ENCODE measurements around the gene GADD45B. TPM values are rescaled to one million over a fixed set of nuclear protein-coding genes. Genes with fewer than 3 reads are reported as not detected.

Gene GADD45B
- total RNA-seq, 1 donor from 2014 or later: 31.1 TPM

GRCh38 chr19:2441096-2441752 is 34.7 kb upstream of the GADD45B start:
- no peak overlapping the region for H3K27ac Mint-ChIP-seq
- H3K4me3 Mint-ChIP-seq: no peak overlapping the region
- H3K4me1 Mint-ChIP-seq (ENCODE audit: unreplicated experiment): no peaks in the 10 kb centered on the region
- H3K27me3 Mint-ChIP-seq: no peaks in the 10 kb centered on the region
- DNase-seq (ENCODE audit: extremely low spot score, unreplicated experiment): no peak
- H3K36me3 Mint-ChIP-seq: peaks cover 7% of the 10 kb centered on the region
- H3K9me3 Mint-ChIP-seq: no peaks in the 10 kb centered on the region
- TF ChIP-seq CTCF (conservative IDR thresholded peaks at IDR 0.05): no peak

- Mint-ChIP-seq H3K4me1 (ENCODE audit: unreplicated experiment) (peaks cover 4% of the 10 kb centered on the region), H3K36me3 (peaks cover 7% of the 10 kb centered on the region), H3K27ac (no peak overlapping the region), H3K27me3 (no peaks in the 10 kb centered on the region), H3K9me3 (no peaks in the 10 kb centered on the region), H3K4me3 (no peak overlapping the region)
- no peak for DNase-seq (ENCODE audit: extremely low spot score, unreplicated experiment)
- TF ChIP-seq CTCF (conservative IDR thresholded peaks at IDR 0.05): no peak
Observed at GRCh38 chr19:2443116-2443784, 32.7 kb upstream of the GADD45B start.

DNA sequence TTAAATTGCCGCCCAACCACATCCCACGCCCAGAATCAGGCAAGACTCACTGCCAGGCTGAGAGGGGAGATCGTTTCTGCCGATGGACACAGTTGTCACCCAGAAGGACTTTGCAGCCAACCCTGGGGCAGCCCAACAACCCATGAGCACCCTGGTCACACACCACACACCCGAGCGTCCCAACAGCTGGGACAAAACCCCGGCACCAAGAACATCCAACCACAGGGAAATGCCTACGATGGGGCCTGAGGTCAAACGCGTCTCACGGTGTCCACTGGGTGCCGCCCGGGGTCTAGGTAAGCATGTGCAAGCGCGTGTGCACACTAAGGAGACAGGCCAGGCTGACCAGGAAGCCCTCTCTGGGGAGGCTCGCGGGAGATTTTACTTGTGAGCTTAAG is 32.1 kb upstream of the GADD45B start:
- H3K27me3 Mint-ChIP-seq: no peaks in the 10 kb centered on the region
- H3K9me3 Mint-ChIP-seq: no peaks in the 10 kb centered on the region
- peaks cover 4% of the 10 kb centered on the region for H3K4me1 Mint-ChIP-seq (ENCODE audit: unreplicated experiment)
- no peak for TF ChIP-seq CTCF (conservative IDR thresholded peaks at IDR 0.05)
- no peak for DNase-seq (ENCODE audit: extremely low spot score, unreplicated experiment)
- no peak overlapping the region for H3K4me3 Mint-ChIP-seq
- no peak overlapping the region for H3K27ac Mint-ChIP-seq
- peaks cover 7% of the 10 kb centered on the region for H3K36me3 Mint-ChIP-seq

DNA sequence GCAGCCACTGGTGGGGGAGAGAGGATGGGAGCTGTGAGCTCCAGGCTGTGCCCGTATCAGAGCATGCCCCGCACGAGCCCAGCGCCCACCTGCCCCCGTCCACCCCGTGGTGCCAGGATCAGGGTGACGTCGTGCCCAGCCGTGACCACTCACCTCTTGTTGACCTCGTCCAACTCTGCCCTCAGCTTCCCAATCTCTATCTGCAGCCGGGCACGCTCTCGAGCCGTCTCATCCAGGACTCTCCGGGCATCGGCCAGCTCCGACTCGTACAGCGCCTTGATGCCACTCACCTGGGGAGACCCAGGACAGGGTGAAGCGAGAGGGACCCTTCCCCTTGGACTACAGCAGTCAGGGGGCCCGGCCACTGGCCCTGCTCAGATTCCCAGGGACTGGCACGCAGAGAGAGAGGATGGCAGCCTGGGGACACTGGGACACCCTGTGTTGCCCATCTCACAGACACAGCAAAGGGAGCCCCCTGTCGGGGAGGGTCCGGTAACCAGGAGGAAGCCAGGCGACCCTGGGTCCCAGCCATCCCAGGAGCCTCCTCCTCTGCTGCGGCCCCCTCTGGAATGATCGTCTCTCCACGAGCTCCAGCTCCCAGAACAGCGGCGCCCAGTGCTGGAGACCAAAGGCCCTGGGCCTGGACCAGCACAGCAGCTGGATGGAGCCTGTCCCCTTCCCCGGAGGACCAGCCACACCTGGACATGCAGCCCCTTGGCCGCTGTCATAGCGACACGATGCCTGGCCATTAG is 31.5 kb upstream of the GADD45B start:
- H3K4me1 Mint-ChIP-seq (ENCODE audit: unreplicated experiment): peaks cover 4% of the 10 kb centered on the region
- peaks cover 7% of the 10 kb centered on the region for H3K36me3 Mint-ChIP-seq
- TF ChIP-seq CTCF (conservative IDR thresholded peaks at IDR 0.05): no peak
- no peak overlapping the region for H3K4me3 Mint-ChIP-seq
- DNase-seq (ENCODE audit: extremely low spot score, unreplicated experiment): peak; percentile 69
- H3K27ac Mint-ChIP-seq: no peak overlapping the region
- no peaks in the 10 kb centered on the region for H3K27me3 Mint-ChIP-seq
- no peaks in the 10 kb centered on the region for H3K9me3 Mint-ChIP-seq

DNA sequence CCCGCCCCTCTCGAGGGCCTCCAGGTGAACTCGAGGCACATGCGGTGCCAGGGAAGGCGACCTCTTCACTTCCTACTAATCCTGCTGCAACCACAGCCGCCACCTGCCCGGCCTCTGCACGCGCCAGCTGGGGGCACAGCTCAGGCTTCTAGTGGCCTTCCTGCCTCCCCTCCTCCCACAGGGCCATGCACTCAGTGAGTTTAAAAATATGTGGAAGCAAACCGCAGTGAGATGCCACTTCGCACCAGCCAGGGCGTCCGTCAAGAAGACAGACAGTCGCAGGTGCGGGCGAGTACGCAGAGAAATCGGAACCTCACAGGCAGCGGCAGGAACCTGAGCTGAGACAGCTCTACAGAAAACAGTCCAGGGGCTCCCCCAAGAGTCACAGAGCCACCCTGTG is 29.5 kb upstream of the GADD45B start:
- H3K27me3 Mint-ChIP-seq: no peaks in the 10 kb centered on the region
- H3K4me3 Mint-ChIP-seq: no peak overlapping the region
- no peak for DNase-seq (ENCODE audit: extremely low spot score, unreplicated experiment)
- no peak for TF ChIP-seq CTCF (conservative IDR thresholded peaks at IDR 0.05)
- no peak overlapping the region for H3K27ac Mint-ChIP-seq
- no peaks in the 10 kb centered on the region for H3K9me3 Mint-ChIP-seq
- peaks cover 4% of the 10 kb centered on the region for H3K4me1 Mint-ChIP-seq (ENCODE audit: unreplicated experiment)
- H3K36me3 Mint-ChIP-seq: peaks cover 3% of the 10 kb centered on the region
